ENCODE data around the gene PRRC2A.
A peak's percentile ranks its signal among the peaks of the same experiment; 100 is the strongest.

PRRC2A gene

DNA sequence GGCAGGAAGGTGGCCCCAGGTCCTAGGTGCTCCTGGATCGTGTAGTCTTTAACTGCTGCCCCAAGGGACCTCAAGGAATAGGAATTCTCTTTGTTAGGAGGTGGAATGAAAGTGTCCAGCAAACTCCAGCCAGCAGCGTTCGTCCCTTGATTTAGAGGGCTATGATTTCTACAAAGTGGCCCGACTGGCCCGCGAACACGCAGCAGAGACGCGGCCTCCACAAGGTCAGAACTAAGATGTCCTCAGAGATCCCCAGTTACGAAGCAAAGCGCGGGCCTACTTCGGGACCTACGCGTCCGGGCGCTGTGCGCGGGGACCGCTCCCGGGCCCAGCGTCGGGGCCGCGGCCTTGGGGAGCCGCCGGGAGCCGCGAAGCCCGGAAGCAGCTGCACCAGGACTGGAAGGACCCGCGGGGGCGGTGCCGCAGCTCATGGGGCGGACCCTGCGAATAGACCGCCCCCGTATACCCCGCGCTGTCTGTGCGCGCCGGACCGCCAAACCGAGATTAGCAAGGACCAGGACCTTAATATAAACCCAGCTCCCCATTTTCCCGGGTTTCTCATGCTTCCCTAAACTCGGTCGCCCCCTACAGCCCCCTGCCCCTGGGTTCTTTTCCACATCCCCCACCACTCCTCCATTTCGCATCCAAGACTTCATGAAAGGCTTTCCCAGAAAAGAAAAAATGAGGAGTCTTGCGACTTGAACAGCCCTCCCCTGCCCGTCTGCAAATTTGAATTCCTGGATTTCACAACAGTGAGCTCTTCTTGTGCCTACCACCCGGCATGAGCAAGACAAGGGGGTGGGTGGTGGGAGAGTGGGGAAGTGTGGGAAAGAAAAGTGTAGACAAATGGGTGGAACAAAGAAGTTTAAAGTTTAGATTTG lies 40.1 kb downstream of the PRRC2A start, which contains the start of gene C6orf47:
Gene C6orf47, minus strand, starts transcription at position 398 of the 881 bp plus-strand sequence. CDS start 831 bp downstream, outside the sequence.
- Histone ChIP-seq H3K36me3 (ENCODE audit: control insufficient read depth, insufficient read depth, low read length) (peaks cover 9% of the 10 kb centered on the region), H3K4me1 (ENCODE audit: control insufficient read depth, insufficient read depth, low read length, poor library complexity, severe bottlenecking) (peaks cover 51% of the 10 kb centered on the region), H3K9me3 (ENCODE audit: control insufficient read depth, low read length) (no peaks in the 10 kb centered on the region), H3K27me3 (replicated peaks; ENCODE audit: control insufficient read depth, insufficient read depth, low read length, poor library complexity, severe bottlenecking) (no peaks in the 10 kb centered on the region), H3K4me3 (ENCODE audit: insufficient read depth, low read depth, low read length, poor library complexity, severe bottlenecking) (peak within 1 kb of the TSS; percentile 82), H3K27ac (ENCODE audit: insufficient read depth, low read length, poor library complexity, severe bottlenecking) (peak within 1 kb of the TSS; percentile 80)
- peak; percentile 48 to 72 (median 64) for DNase-seq

DNA sequence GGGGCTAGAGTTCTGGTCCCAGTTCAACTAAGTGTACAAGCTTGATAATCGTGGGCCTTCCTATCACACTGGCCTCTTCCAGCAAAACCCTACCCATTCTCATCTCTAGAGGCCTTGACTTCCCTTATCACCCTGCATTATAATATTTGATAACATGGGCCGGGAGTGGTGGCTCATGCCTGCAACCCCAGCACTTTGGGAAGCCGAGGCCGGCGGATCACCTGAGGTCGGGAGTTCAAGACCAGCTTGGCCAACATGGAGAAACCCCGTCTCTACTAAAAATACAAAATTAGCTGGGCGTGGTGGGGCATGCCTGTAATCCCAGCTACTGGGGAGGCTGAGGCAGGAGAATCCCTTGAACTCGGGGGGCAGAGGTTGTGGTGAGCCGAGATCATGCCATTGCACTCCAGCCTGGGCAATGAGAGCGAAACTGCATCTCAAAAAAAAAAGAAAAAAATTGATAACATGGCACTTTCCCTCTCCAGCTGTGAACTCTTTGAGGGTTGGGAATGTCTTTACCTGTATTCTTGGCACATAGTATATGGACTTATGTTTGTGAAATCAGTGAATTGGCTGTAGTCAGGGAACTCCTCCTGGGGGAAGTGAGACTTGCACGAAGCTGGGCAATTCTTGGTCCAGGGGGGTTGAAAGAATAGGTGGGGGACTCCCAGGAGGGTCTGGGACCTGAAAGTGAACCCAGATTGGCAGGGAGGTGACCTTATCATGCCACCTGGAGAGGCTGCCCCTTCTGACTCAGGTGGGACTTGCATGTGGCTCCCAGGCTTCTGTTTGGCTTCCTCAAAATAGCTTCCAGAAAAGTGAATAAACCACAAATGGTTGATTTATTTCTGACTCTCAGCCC lies 41.0 kb downstream of the PRRC2A start:
- Histone ChIP-seq H3K27me3 (replicated peaks; ENCODE audit: control insufficient read depth, insufficient read depth, low read length, poor library complexity, severe bottlenecking) (no peaks in the 10 kb centered on the region), H3K4me1 (ENCODE audit: control insufficient read depth, insufficient read depth, low read length, poor library complexity, severe bottlenecking) (peaks cover 54% of the 10 kb centered on the region), H3K4me3 (ENCODE audit: insufficient read depth, low read depth, low read length, poor library complexity, severe bottlenecking) (peak overlapping the region; percentile 82), H3K9me3 (ENCODE audit: control insufficient read depth, low read length) (no peaks in the 10 kb centered on the region), H3K27ac (ENCODE audit: insufficient read depth, low read length, poor library complexity, severe bottlenecking) (peak overlapping the region; percentile 80), H3K36me3 (ENCODE audit: control insufficient read depth, insufficient read depth, low read length) (peaks cover 9% of the 10 kb centered on the region)
- DNase-seq, result no peak

DNA sequence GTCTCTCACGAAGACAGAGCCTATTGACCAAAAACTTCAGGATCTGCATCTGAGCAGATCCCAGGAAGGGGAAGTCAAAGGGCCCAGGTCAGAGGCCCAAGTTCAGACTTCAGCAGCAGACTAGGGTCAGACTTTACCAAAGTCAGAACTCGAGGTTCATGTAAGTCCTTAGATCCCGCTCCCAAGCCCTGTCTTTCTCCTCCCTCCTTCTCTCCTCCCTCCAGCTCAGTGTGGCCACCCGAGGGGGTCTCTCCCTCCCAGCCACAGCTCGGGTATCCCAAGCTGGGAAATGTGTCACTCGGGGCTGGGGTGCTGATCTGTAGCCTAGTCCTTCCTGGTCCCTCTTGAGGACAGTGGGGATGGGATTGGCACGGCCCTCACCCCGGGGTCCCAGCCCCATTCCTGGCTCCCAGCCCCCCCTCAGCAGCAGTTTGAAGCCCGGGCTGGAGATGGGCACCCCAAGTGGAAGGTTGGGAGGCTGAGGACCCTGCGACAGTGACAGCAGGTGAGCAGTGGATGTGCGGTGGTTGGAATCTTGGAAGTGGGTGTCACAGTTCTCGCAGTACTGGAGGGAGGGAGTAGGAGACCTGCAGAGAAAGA lies 41.7 kb downstream of the PRRC2A start:
- Histone ChIP-seq H3K9me3 (ENCODE audit: control insufficient read depth, low read length) (no peaks in the 10 kb centered on the region), H3K27me3 (replicated peaks; ENCODE audit: control insufficient read depth, insufficient read depth, low read length, poor library complexity, severe bottlenecking) (no peaks in the 10 kb centered on the region), H3K4me3 (ENCODE audit: insufficient read depth, low read depth, low read length, poor library complexity, severe bottlenecking) (no peak overlapping the region), H3K27ac (ENCODE audit: insufficient read depth, low read length, poor library complexity, severe bottlenecking) (peak overlapping the region; percentile 12), H3K36me3 (ENCODE audit: control insufficient read depth, insufficient read depth, low read length) (peaks cover 13% of the 10 kb centered on the region), H3K4me1 (ENCODE audit: control insufficient read depth, insufficient read depth, low read length, poor library complexity, severe bottlenecking) (peaks cover 59% of the 10 kb centered on the region)
- DNase-seq, result no peak

DNA sequence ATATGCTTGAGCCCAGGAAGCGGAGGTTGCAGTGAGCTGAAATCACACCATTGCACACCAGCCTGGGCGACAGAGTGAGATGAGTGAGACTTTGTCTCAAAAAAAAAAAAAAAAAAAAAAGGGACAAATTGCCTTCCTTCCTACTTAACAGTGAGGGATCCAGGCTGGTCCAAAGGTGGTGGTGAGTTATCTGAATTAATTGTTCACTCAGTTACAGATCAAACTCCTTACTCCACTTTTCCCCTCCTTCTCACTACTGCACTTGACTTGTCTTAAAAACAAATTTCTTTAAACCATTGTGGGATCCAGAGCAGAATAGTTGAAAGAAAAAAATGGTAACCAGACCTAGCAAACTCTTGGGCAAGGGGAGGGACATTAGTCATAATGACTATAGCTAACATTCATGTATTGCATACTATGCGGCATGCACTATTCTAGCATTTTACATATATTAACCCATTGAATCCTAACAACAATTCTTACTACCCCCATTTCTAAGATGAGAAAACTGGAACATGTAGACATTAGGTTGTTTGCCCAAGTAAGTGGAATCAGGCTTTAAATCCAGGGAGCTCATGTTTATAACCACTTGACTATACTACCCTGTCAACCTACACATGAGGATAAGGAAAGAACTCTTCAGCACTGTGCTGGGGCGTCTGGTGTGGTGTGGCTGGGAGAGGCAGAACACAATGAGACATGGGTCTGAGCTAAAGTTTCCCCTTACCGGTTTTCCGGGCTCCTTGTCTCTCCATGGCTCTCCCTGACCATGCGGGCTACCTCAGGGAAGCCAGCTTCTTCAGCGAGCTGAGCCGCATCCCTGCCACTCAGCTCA lies 42.8 kb downstream of the PRRC2A start:
- Histone ChIP-seq H3K9me3 (ENCODE audit: control insufficient read depth, low read length) (no peaks in the 10 kb centered on the region), H3K4me3 (ENCODE audit: insufficient read depth, low read depth, low read length, poor library complexity, severe bottlenecking) (peak overlapping the region; percentile 92), H3K27ac (ENCODE audit: insufficient read depth, low read length, poor library complexity, severe bottlenecking) (peak overlapping the region; percentile 97), H3K4me1 (ENCODE audit: control insufficient read depth, insufficient read depth, low read length, poor library complexity, severe bottlenecking) (peaks cover 59% of the 10 kb centered on the region), H3K27me3 (replicated peaks; ENCODE audit: control insufficient read depth, insufficient read depth, low read length, poor library complexity, severe bottlenecking) (no peaks in the 10 kb centered on the region), H3K36me3 (ENCODE audit: control insufficient read depth, insufficient read depth, low read length) (peaks cover 24% of the 10 kb centered on the region)
- no peak for DNase-seq

DNA sequence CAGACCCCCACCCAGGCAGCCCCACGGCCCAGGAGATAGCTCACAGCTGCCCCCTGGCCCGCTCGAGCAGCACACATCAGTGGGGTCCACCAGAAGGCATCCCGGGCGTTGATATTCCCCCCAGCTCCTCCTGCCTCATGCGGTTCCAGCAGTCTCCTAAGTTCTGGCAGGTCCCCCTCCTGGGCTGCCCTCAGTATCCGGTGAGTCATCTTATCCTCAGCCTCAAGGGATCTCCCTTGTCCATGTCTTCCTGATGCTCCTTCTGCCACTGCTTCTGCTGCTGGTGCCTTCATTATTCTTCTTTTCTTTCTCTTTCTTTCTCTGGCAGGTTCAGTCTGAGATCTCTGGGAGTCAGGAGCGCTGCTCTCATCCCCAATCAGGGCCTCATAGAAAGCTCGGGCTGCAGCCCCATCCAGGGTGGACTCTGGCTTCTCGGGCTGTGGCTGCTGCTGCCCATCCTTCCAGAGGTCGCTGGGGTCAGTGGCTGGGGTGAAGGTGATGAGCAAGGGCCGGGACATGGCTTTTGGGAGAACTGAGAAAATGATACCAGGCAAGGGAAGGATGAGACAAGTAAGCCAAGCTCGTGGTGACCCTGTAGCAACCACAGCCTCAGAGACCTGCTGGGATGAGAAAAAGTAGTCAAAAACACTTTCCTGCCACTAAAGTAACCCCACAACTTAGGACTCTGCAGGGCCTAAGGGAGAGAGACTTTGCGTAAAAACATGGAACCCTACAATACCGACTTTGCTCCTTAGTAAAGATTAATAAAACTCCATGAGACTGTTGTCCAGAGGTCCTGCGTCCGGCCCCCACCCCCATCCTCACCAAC lies 43.7 kb downstream of the PRRC2A start:
- H3K36me3 ChIP-seq (ENCODE audit: control insufficient read depth, insufficient read depth, low read length), result peaks cover 29% of the 10 kb centered on the region
- peak overlapping the region; percentile 97 for H3K27ac ChIP-seq (ENCODE audit: insufficient read depth, low read length, poor library complexity, severe bottlenecking)
- peaks cover 50% of the 10 kb centered on the region for H3K4me1 ChIP-seq (ENCODE audit: control insufficient read depth, insufficient read depth, low read length, poor library complexity, severe bottlenecking)
- peak overlapping the region; percentile 92 for H3K4me3 ChIP-seq (ENCODE audit: insufficient read depth, low read depth, low read length, poor library complexity, severe bottlenecking)
- DNase-seq, result no peak
- H3K9me3 ChIP-seq (ENCODE audit: control insufficient read depth, low read length), result no peaks in the 10 kb centered on the region
- H3K27me3 ChIP-seq (replicated peaks; ENCODE audit: control insufficient read depth, insufficient read depth, low read length, poor library complexity, severe bottlenecking), result no peaks in the 10 kb centered on the region

DNA sequence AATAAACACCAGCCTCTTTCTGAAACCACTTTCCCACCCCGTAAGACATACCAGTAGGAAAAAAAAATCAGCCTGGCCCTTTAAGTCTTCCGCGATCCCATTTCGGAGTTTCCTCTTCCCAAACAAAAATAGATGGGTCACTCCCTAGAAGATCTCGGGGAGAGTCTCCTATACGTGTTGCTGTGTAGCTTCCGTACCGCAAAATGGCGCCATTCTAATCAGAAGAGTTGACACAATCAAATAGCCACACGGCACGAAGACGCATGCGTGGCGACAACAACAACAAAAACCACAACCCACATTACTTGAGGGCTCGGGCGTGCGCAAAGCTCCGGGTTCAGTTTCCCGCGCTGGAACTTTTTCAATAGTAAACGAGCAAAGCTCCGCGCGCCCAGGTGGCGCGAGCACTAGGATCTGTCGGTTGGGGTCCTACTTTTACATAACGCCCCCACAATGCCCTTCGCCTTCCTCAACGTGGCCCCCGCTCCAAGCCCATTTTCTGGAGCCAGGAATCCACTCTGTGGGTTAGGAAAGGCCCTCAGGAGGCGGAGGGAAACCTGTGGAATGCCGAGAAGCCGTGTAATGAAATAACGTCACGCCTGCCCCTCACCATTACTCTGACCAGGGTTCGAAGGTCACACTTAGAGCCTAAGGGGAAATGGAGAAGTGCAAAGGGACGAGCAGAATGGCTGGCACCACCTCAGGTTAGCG lies 44.4 kb downstream of the PRRC2A start, which contains the start of gene GPANK1:
Gene GPANK1, minus strand, starts transcription at position 208 of the 711 bp plus-strand sequence. CDS start 519 bp downstream, outside the sequence.
- peaks cover 36% of the 10 kb centered on the region for H3K36me3 ChIP-seq (ENCODE audit: control insufficient read depth, insufficient read depth, low read length)
- no peaks in the 10 kb centered on the region for H3K9me3 ChIP-seq (ENCODE audit: control insufficient read depth, low read length)
- peak; percentile 84 to 87 (median 85) for DNase-seq
- H3K4me3 ChIP-seq (ENCODE audit: insufficient read depth, low read depth, low read length, poor library complexity, severe bottlenecking), result peak within 1 kb of the TSS; percentile 92
- H3K4me1 ChIP-seq (ENCODE audit: control insufficient read depth, insufficient read depth, low read length, poor library complexity, severe bottlenecking), result peaks cover 43% of the 10 kb centered on the region
- peak within 1 kb of the TSS; percentile 97 for H3K27ac ChIP-seq (ENCODE audit: insufficient read depth, low read length, poor library complexity, severe bottlenecking)
- H3K27me3 ChIP-seq (replicated peaks; ENCODE audit: control insufficient read depth, insufficient read depth, low read length, poor library complexity, severe bottlenecking), result no peaks in the 10 kb centered on the region

DNA sequence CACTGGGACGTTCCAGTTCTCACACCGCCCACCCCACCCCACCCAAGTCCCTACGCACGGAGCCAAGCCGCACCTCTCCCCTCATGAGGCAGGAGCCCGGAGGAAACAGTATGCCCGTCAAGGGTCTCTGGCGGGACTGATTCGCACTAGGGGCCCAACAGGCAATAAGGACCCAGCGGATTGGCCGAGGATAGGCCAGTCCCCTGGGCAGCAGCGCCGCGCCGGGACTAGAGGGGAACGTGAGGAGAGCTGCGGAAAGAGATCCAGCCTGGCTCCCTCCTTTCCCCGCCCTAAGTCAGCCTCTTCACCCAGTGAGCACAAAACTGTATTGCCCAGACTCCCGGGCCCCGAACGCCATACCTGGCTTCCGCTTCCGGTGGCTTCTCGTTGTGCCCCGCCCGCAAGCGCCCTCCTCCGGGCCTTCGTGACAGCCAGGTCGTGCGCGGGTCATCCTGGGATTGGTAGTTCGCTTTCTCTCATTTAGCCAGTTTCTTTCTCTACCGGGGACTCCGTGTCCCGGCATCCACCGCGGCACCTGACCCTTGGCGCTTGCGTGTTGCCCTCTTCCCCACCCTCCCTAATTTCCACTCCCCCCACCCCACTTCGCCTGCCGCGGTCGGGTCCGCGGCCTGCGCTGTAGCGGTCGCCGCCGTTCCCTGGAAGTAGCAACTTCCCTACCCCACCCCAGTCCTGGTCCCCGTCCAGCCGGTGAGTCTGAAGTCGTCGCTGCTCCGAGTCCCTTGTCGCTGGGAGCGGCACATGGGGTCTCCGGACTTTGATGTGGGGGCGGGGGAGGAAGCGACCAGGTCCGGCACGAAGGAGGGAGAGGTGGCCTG lies 45.2 kb downstream of the PRRC2A start, which contains the start of gene CSNK2B:
Gene CSNK2B, plus strand, starts transcription at position 580 of the 836 bp plus-strand sequence. CDS start 752 bp downstream, outside the sequence.
- peaks cover 38% of the 10 kb centered on the region for H3K4me1 ChIP-seq (ENCODE audit: control insufficient read depth, insufficient read depth, low read length, poor library complexity, severe bottlenecking)
- peak; percentile 96 to 98 (median 98) for DNase-seq
- no peaks in the 10 kb centered on the region for H3K27me3 ChIP-seq (replicated peaks; ENCODE audit: control insufficient read depth, insufficient read depth, low read length, poor library complexity, severe bottlenecking)
- H3K27ac ChIP-seq (ENCODE audit: insufficient read depth, low read length, poor library complexity, severe bottlenecking), result peak within 1 kb of the TSS; percentile 97
- H3K4me3 ChIP-seq (ENCODE audit: insufficient read depth, low read depth, low read length, poor library complexity, severe bottlenecking), result peak within 1 kb of the TSS; percentile 92
- no peaks in the 10 kb centered on the region for H3K9me3 ChIP-seq (ENCODE audit: control insufficient read depth, low read length)
- H3K36me3 ChIP-seq (ENCODE audit: control insufficient read depth, insufficient read depth, low read length), result peaks cover 44% of the 10 kb centered on the region

All from effector memory CD4-positive, alpha-beta T cell (primary cell).